Gastrocnemius medialis (tissue), 4 donors: ENCODE data around the gene REC114.

ENCODE experiments used
- CTCF ChIP-seq, 5 experiments: fragments of 450-650 bp in 3 of 5; fragments of 200-600 bp in 2 of 5; sonication (generic) in 2 of 5; IDR thresholded peaks in 4 of 5; conservative IDR thresholded peaks in 1 of 5; 1 replicate in 4 of 5; 2 replicates in 1 of 5; pipeline ENCODE4 v1.5.1; 2016 to 2019; ENCODE audit warnings: antibody characterized with exemption in 5 of 5, mild to moderate bottlenecking in 3 of 5, moderate library complexity in 3 of 5
- POLR2A ChIP-seq, 2 donors: fragments of 450-650 bp; IDR thresholded peaks; one replicate each; pipeline ENCODE4 v1.6.1; 2017; ENCODE audit warnings: antibody characterized with exemption in 2 of 2, mild to moderate bottlenecking in 2 of 2, moderate library complexity in 2 of 2

- TF ChIP-seq CTCF (IDR thresholded peaks at IDR 0.05 in 4 of 5, conservative IDR thresholded peaks at IDR 0.05 in 1 of 5) (no peak), POLR2A (IDR thresholded peaks at IDR 0.05) (no peak)
Observed at GRCh38 chr15:73464602-73465001, 21.6 kb downstream of the REC114 start.
